CD4-positive, alpha-beta T cell (primary cell): Measurements from ENCODE around the gene SGIP1. TPM values are rescaled to one million over a fixed set of nuclear protein-coding genes. Genes with fewer than 3 reads are reported as not detected.

ENCODE experiments used
- ATAC-seq: fragments of 200-7000 bp; cut with Tn5 transposase; one replicate; pipeline ENCODE4 v1.10.0; 2022; ENCODE audit warnings: mild to moderate bottlenecking; ENCODE audit not compliant: poor library complexity
- CTCF ChIA-PET: fragments of 350-600 bp; sonication (Branson Sonifier 250); formaldehyde crosslinking; loops from one replicate; lab custom pipeline; 2021; ENCODE audit warnings: antibody characterized with exemption, inconsistent platforms; lab: Charles Lee
- POLR2A ChIA-PET: fragments of 350-600 bp; sonication (Branson Sonifier 250); formaldehyde crosslinking; loops from one replicate; lab custom pipeline; 2021; ENCODE audit warnings: antibody characterized with exemption, inconsistent platforms; lab: Charles Lee
- DNase-seq, 14 experiments: peaks; one replicate each; pipeline ENCODE4 v3.0.0-alpha.2; 2013 to 2020; ENCODE audit warnings: mixed read lengths in 2 of 14
- H3K27ac ChIP-seq, 2 donors: one replicate each; pipeline versions ENCODE4 v1.5.1 to v1.7.0; 2013; ENCODE audit warnings: low read length in 2 of 2, low read depth in 1 of 2, mild to moderate bottlenecking in 1 of 2
- H3K27me3 ChIP-seq, 2 experiments: 1 replicate in 1 of 2; 2 replicates in 1 of 2; pipeline versions ENCODE4 v1.6.1 to v1.7.0; 2013; ENCODE audit warnings: low read length in 2 of 2, control low read depth in 1 of 2, mild to moderate bottlenecking in 1 of 2, moderate library complexity in 1 of 2; ENCODE audit not compliant: insufficient read depth in 2 of 2, control insufficient read depth in 1 of 2
- H3K36me3 ChIP-seq: one replicate; pipeline ENCODE4 v1.6.1; 2013; ENCODE audit warnings: low read length, control low read depth; ENCODE audit not compliant: insufficient read depth
- H3K4me1 ChIP-seq: one replicate; pipeline ENCODE4 v1.6.1; 2013; ENCODE audit warnings: low read length, control low read depth; ENCODE audit not compliant: insufficient read depth
- H3K4me3 ChIP-seq: one replicate; pipeline ENCODE4 v1.5.1; 2013; ENCODE audit warnings: mild to moderate bottlenecking, low read length, moderate library complexity
- H3K9me3 ChIP-seq, 2 experiments: 1 replicate in 1 of 2; 2 replicates in 1 of 2; pipeline versions ENCODE4 v1.6.1 to v1.7.0; 2013; ENCODE audit warnings: low read length in 2 of 2, mild to moderate bottlenecking in 2 of 2, control low read depth in 1 of 2, moderate library complexity in 1 of 2; ENCODE audit not compliant: control insufficient read depth in 1 of 2, insufficient read depth in 1 of 2
- H3K27ac Mint-ChIP-seq: one replicate; pipeline ENCODE4 v1.8.0; 2020; ENCODE audit warnings: mixed read lengths
- H3K27me3 Mint-ChIP-seq: one replicate; pipeline ENCODE4 v1.8.0; 2021; ENCODE audit warnings: mixed read lengths
- H3K36me3 Mint-ChIP-seq: one replicate; pipeline ENCODE4 v1.8.0; 2021; ENCODE audit warnings: low read depth, mixed read lengths
- H3K4me1 Mint-ChIP-seq: one replicate; pipeline ENCODE4 v1.8.0; 2021; ENCODE audit warnings: low read depth, mixed read lengths
- H3K4me3 Mint-ChIP-seq: one replicate; pipeline ENCODE4 v1.8.0; 2020; ENCODE audit warnings: mild to moderate bottlenecking, mixed read lengths
- H3K9me3 Mint-ChIP-seq: one replicate; pipeline ENCODE4 v1.8.0; 2020; ENCODE audit warnings: mixed read lengths
- CTCF ChIP-seq: fragments of 200-600 bp; IDR thresholded peaks from one replicate; pipeline ENCODE4 v1.8.0; 2022; ENCODE audit warnings: antibody characterized with exemption, mild to moderate bottlenecking
- intact Hi-C, 2 experiments: fragments of 100-400 bp; cut with DNase I in 1 of 2; cut with micrococcal nuclease in 1 of 2; formaldehyde crosslinking; loops; one replicate each; pipeline versions ENCODE4 v1.15.1 to v1.9.0; 2023 to 2025; cut with DNase I, micrococcal nuclease
- total RNA-seq, 174 experiments: library from RNA in 2 of 174; stranded (reverse) in 2 of 174; gene quantifications; one replicate each; pipeline ENCODE4 v1.2.3 and lab custom pipeline; 2021 to 2026

The SGIP1 gene
- total RNA-seq, 2 experiments from 2014 or later, result 0.84 TPM; not detected in 1

- no peak for TF ChIP-seq CTCF
- H3K4me1 Mint-ChIP-seq, result no peaks in the 10 kb centered on the region
- no peak overlapping the region for H3K27ac Mint-ChIP-seq
- H3K4me3 Mint-ChIP-seq, result no peak overlapping the region
- intact Hi-C loops, result no loop called here
- no peaks in the 10 kb centered on the region for H3K36me3 ChIP-seq
- no peak for DNase-seq
- no peak overlapping the region for H3K4me3 ChIP-seq
- no peaks in the 10 kb centered on the region for H3K36me3 Mint-ChIP-seq
- H3K27me3 ChIP-seq, result no peaks in the 10 kb centered on the region
- H3K9me3 Mint-ChIP-seq, result no peaks in the 10 kb centered on the region
- H3K27me3 Mint-ChIP-seq, result peaks cover 5% of the 10 kb centered on the region
- H3K27ac ChIP-seq, result no peak overlapping the region
- POLR2A ChIA-PET, result no interaction called here
- ATAC-seq, result no peak
- no peaks in the 10 kb centered on the region for H3K4me1 ChIP-seq
- no peaks in the 10 kb centered on the region for H3K9me3 ChIP-seq
- CTCF ChIA-PET, result no interaction called here
These were observed 147.7 kb downstream of the SGIP1 start for GRCh38 chr1:66681686-66682085.

- TF ChIP-seq CTCF, result no peak
- H3K27ac Mint-ChIP-seq, result no peak overlapping the region
- Histone ChIP-seq H3K27me3 (no peaks in the 10 kb centered on the region), H3K27ac (no peak overlapping the region), H3K4me3 (no peak overlapping the region), H3K36me3 (no peaks in the 10 kb centered on the region), H3K4me1 (no peaks in the 10 kb centered on the region), H3K9me3 (no peaks in the 10 kb centered on the region)
- no peak overlapping the region for H3K4me3 Mint-ChIP-seq
- ATAC-seq (no peak), DNase-seq (no peak)
- intact Hi-C loops, result no loop called here
- H3K27me3 Mint-ChIP-seq, result peaks cover 5% of the 10 kb centered on the region
- POLR2A ChIA-PET, result no interaction called here
- H3K4me1 Mint-ChIP-seq, result no peaks in the 10 kb centered on the region
- CTCF ChIA-PET, result no interaction called here
- no peaks in the 10 kb centered on the region for H3K9me3 Mint-ChIP-seq
- H3K36me3 Mint-ChIP-seq, result no peaks in the 10 kb centered on the region
These were observed 148.2 kb downstream of the SGIP1 start for GRCh38 chr1:66682106-66682505.

- intact Hi-C loops, result no loop called here
- no peak overlapping the region for H3K4me3 ChIP-seq
- no peak for DNase-seq
- no peaks in the 10 kb centered on the region for H3K4me1 Mint-ChIP-seq
- CTCF ChIA-PET, result no interaction called here
- no peak overlapping the region for H3K27ac ChIP-seq
- H3K9me3 ChIP-seq, result no peaks in the 10 kb centered on the region
- H3K4me1 ChIP-seq, result no peaks in the 10 kb centered on the region
- peaks cover 5% of the 10 kb centered on the region for H3K27me3 Mint-ChIP-seq
- H3K4me3 Mint-ChIP-seq, result no peak overlapping the region
- H3K27me3 ChIP-seq, result peaks cover 0 to 4% of the 10 kb centered on the region in 2 experiments
- TF ChIP-seq CTCF, result no peak
- no peak overlapping the region for H3K27ac Mint-ChIP-seq
- no peaks in the 10 kb centered on the region for H3K9me3 Mint-ChIP-seq
- no peaks in the 10 kb centered on the region for H3K36me3 Mint-ChIP-seq
- ATAC-seq, result no peak
- H3K36me3 ChIP-seq, result no peaks in the 10 kb centered on the region
- POLR2A ChIA-PET, result no interaction called here
These were observed 150.4 kb downstream of the SGIP1 start for GRCh38 chr1:66684353-66684752.
